BJ (cell line): ENCODE results near the gene HLA-DMB. TPM values are rescaled to one million over a fixed set of nuclear protein-coding genes. Genes with fewer than 3 reads are reported as not detected.

Experiments
- CTCF ChIA-PET: fragments of 350-600 bp; formaldehyde crosslinking; extraction: SDS; loops from one replicate; lab custom pipeline; 2021; ENCODE audit warnings: antibody characterized with exemption, inconsistent platforms; lab: Yijun Ruan, JAX
- POLR2A ChIA-PET: fragments of 300-600 bp; sonication (Branson Sonifier 250); formaldehyde crosslinking; extraction: SDS; loops from one replicate; lab custom pipeline; 2021; ENCODE audit warnings: antibody characterized with exemption; lab: Charles Lee
- DNase-seq: peaks from one replicate; pipeline ENCODE4 v3.0.0-alpha.2; 2011; ENCODE audit warnings: low read depth
- H3K27me3 ChIP-seq: 2 replicates; pipeline ENCODE4 v1.6.0; 2011; ENCODE audit warnings: low read length; ENCODE audit not compliant: control insufficient read depth, insufficient read depth
- H3K36me3 ChIP-seq: 2 replicates; pipeline ENCODE4 v1.5.1; 2011; ENCODE audit warnings: low read length; ENCODE audit not compliant: control insufficient read depth, insufficient read depth
- H3K4me3 ChIP-seq: 2 replicates; pipeline ENCODE4 v1.5.1; 2011; ENCODE audit warnings: low read depth, mild to moderate bottlenecking, control low read depth, low read length
- polyA plus RNA-seq: library from polyadenylated mRNA; depleted of rRNA; stranded (reverse); fragments of >200 nt; gene quantifications from 2 replicates; pipeline ENCODE4 v1.2.3, GENCODE V29; 2011
- TF ChIP-seq, protein P1 (sequence below): IDR thresholded peaks from 2 replicates; pipeline ENCODE4 v1.5.1; 2011; ENCODE audit warnings: low read depth, mild to moderate bottlenecking, control low read depth, inconsistent platforms, low read length, moderate library complexity; ENCODE audit not compliant: insufficient read depth

Gene HLA-DMB
- polyA plus RNA-seq, 1 experiment = not detected

DNA sequence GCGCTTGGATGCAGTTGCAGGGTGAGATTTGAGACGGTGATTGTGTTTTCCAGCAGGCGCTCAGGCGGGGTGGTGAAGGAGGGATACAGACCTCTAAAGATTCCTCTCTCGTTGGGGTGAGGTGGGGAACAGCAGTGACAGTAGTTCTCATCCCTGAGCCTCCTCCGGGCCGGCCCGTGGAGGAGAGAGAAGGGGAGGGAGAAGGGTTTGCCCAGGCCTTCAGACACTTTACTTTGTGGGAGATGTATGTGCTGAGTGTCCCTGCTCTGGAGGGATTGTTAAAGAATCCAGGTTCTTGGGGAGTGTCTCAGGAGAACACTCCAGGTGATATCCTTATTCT, 45.9 kb downstream of the HLA-DMB start:
- ChIA-PET CTCF (interaction anchor here (1.0 to 6.2 kb wide), 8 partner anchors 9 to 354 kb away, joined by 3 to 46 read pairs (median 9); partner anchors contain the start of genes HLA-DMA and TAP2), POLR2A (interaction anchor here (1.0 to 1.9 kb wide), 2 partner anchors 77 to 90 kb away, joined by 3 to 21 read pairs; no protein-coding TSS in a partner anchor)
- TF ChIP-seq, protein P1, sequence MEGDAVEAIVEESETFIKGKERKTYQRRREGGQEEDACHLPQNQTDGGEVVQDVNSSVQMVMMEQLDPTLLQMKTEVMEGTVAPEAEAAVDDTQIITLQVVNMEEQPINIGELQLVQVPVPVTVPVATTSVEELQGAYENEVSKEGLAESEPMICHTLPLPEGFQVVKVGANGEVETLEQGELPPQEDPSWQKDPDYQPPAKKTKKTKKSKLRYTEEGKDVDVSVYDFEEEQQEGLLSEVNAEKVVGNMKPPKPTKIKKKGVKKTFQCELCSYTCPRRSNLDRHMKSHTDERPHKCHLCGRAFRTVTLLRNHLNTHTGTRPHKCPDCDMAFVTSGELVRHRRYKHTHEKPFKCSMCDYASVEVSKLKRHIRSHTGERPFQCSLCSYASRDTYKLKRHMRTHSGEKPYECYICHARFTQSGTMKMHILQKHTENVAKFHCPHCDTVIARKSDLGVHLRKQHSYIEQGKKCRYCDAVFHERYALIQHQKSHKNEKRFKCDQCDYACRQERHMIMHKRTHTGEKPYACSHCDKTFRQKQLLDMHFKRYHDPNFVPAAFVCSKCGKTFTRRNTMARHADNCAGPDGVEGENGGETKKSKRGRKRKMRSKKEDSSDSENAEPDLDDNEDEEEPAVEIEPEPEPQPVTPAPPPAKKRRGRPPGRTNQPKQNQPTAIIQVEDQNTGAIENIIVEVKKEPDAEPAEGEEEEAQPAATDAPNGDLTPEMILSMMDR = no peak
- Histone ChIP-seq H3K4me3 (peak overlapping the region; percentile 82), H3K36me3 (no peaks in the 10 kb centered on the region), H3K27me3 (no peaks in the 10 kb centered on the region)
- no peak for DNase-seq

DNA sequence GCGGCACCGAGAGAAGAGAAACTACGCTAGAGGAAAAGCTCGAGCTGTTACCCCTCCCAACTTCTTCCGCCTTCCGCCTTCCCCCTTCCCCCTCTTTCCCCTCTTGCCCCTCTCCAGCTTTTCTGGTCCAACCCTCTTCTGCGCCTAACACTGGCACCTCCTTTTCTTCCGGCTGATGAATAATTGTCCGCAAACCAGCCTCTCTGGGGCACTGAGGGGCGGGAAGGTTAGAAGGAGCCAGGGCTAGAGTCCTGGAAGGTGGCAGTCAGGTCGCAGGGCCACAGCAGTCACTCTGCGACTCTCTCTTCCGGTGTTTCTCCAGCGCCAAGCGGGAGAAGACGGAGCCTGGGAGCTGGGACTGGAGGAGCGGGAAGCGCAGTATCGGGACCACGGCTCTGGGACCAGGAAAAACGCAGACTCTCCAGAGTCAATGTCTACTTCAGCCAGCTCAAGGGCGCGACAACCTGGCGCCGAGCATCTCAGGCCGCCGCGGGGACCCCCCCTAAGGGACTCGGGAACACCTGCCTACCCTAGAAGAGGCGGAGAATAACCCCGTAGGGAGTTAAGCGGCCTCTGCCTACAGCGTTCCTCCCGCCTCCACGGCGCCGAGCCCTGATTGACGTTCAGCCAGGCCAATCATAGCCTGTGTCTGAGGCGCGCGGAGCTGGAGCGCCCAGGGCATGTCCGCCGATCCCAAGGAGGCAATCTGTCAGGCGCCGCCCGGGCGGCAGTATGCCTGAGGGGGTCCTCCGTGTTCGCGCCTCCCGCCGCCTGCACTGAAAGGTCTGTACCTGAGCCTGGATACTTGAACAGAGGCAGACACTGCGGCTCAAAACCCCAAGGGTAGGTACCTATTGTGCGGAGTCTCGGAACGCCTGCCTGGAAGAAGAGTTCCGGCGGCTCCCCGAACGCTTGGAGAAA, 46.5 kb downstream of the HLA-DMB start:
- H3K4me3 ChIP-seq = peak overlapping the region; percentile 82
- TF ChIP-seq, protein P1 = no peak
- DNase-seq = peak; percentile 61
- no peaks in the 10 kb centered on the region for H3K36me3 ChIP-seq
- ChIA-PET CTCF (interaction anchor here (0.7 to 6.2 kb wide), 13 partner anchors 8 to 355 kb away, joined by 3 to 46 read pairs (median 6); partner anchors contain the start of genes HLA-DMA and TAP2), POLR2A (interaction anchor here (1.0 to 1.9 kb wide), 2 partner anchors 77 to 90 kb away, joined by 3 to 21 read pairs; no protein-coding TSS in a partner anchor)
- H3K27me3 ChIP-seq = no peaks in the 10 kb centered on the region

GRCh38 chr6:32890831-32891230, 50.0 kb downstream of the HLA-DMB start:
- Histone ChIP-seq H3K27me3 (no peaks in the 10 kb centered on the region), H3K36me3 (no peaks in the 10 kb centered on the region), H3K4me3 (no peak overlapping the region)
- POLR2A ChIA-PET = no interaction called here
- no peak for DNase-seq
- CTCF ChIA-PET = interaction anchor here (0.9 kb wide), 1 partner anchor 42 kb away, joined by 3 read pairs; no protein-coding TSS in a partner anchor
- TF ChIP-seq, protein P1 = no peak

- Histone ChIP-seq H3K27me3 (no peaks in the 10 kb centered on the region), H3K36me3 (no peaks in the 10 kb centered on the region), H3K4me3 (no peak overlapping the region)
- ChIA-PET POLR2A (no interaction called here), CTCF (interaction anchor here (1.0 to 1.1 kb wide), 2 partner anchors 27 to 95 kb away, joined by 3 to 4 read pairs; no protein-coding TSS in a partner anchor)
- TF ChIP-seq, protein P1 = no peak
- no peak for DNase-seq
Observed at GRCh38 chr6:32889533-32889932, 51.3 kb downstream of the HLA-DMB start.

- CTCF ChIA-PET = interaction anchor here (4.5 kb wide), 1 partner anchor 97 kb away, joined by 66 read pairs; no protein-coding TSS in a partner anchor
Observed at GRCh38 chr6:32888576-32888975, 52.3 kb downstream of the HLA-DMB start.

More at GRCh38 chr6:32888576-32888975, 52.3 kb downstream of the HLA-DMB start:
- no peak for DNase-seq
- Histone ChIP-seq H3K36me3 (no peaks in the 10 kb centered on the region), H3K27me3 (no peaks in the 10 kb centered on the region), H3K4me3 (no peak overlapping the region)
- POLR2A ChIA-PET = interaction anchor here (1.1 kb wide), 1 partner anchor 92 kb away, joined by 4 read pairs; no protein-coding TSS in a partner anchor
- TF ChIP-seq, protein P1 = no peak
